ENCODE measurements around the gene E2F2.
"Not testable (repeated sequence)": the region's sequence is repeated elsewhere in the genome, so short reads cannot be mapped to it uniquely, and the experiment has no call there.

E2F2 gene

DNA sequence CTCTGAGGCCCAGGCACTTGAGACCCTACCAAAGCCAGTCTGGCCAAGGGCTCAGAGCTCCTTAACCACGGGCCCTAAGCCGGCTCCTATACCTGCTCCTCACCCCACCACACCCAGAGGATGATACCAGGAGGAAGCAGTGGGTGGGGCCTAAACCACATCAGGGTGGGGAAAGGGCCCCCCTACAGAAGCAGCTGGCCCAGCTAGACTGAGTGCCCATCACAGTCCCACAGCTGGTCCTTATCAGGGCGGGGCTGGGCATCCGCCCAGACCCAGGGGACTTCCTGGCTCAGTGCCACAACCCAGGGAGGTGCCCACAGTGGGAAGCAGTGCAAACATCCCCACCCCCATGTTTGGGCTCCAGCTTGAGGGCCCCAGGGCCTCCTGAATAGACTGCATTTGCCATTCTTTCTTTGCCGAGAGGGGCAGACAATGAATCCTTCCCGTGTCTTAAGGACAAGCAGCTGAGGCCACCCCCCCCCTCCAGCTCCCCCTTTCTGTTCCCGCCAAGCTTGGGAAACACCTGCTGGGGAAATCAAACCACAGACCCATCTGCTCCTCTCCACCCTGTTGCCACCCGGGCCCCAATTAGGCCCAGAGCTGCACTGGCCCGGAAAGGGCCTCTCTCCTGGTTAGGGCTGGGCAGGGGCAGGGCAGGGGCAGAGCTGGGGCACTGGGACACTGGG is 6.2 kb downstream of the E2F2 start:
- DNase-seq (ENCODE audit: low spot score): no peak

DNA sequence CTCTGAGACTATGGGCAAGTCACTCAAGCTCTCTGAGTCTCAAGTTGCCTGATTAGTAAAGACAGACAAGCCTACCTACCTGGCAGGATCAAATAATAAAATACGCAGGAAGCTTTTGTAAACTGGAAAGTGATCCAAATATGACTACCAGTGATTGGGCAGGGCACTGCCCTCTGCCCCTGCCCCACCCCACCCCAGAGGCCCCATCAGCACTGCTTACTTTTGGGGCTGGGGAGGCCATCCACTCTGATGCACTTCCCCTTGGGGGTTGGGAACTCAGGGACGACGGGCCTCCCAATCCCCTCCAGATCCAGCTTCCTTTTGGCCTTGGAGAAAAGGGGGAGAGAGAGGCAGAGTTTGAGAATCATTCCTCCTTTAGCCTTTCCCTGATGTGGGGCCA is 6.9 kb downstream of the E2F2 start:
- DNase-seq (ENCODE audit: low spot score): no peak

DNA sequence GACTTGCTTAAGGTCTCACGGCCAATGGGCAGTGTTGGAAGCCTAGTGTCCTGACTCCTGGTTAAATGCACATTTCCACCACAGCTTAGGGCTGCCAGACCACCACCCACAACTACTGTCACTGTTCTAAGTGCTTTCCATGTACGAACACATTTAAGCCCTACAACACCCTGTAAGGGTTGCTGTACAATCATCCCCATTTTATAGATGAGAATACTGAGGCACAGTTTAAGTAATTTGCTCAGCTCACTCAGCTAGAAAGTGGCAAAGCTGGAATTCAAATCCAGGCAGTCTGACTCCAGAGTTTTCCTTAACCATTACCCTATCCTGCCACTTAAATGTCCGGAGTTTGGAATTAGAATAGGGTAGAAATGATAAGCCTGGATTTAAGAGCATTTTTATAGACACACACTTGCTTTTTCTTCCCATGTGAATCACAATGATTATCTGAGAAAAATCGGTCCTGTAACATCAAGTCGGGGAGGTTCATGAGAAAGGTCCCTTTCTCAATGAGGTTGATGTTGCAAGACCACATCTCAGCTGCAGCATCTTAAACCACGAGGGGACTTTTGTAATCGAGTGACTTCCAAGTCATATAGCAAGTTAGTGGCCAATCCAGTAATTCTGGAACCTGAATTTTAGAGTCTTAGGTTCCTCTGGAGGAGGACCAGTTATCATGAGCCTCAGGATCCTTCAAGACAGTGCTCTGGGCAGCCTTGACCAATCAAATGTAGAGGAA is 8.6 kb downstream of the E2F2 start:
- no peak for DNase-seq (ENCODE audit: low spot score)

DNA sequence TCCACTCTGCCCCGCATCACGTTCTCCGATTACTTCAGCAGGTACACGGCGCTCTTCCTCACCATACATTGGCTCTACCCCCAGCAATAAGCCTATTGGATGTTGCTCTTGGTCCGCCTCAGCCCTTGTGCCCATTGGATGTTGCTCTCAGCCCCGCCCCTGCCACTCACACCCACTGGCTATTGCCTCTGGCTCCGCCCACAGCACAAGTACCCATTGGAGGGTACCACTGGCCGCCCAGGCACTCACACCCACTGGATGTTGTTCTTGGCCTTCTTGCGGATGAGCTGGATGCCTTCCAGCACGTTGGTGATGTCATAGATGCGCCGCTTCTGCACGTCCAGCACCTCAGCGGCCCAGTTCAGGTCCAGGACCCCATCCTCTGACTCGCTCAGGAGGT is 9.4 kb downstream of the E2F2 start:
- no peak for DNase-seq (ENCODE audit: low spot score)

DNA sequence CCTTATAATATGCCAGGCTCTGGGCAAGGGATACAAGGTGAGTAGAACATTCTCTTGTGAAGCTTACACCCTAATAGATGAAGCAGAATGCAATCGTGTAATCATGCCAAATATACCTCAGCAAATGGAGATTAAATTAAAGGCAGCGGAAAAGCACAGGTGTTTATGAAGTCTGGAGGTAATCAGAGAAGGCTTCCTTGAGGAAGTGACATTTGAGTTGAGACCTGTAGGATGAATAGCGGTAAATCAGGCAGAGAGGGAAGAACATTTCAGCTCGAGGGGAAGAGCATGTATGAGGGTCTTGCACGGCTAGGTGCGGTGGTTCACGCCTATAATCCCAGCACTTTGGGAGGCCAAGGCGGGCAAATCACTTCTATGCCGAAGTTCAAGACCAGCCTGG is 13.5 kb downstream of the E2F2 start:
- DNase-seq (ENCODE audit: low spot score): no peak

DNA sequence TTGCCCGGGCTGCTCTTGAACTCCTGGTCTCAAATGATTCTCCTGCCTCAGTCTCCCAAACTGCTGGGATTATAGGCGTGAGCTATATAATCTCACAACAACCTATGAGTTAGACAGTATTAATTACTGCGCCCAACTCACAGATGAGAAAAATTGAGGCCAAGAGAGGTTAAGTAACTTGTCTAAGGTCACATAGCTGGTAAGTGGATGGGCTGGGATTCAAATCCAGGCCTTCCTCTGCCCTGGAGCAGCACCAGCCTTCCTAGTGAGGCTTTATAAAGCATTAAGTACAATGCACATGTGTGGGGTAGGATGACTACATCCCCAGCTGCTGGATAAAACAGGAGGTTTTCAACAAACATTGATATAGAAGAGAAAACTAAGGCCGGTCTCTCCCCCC is 15.1 kb downstream of the E2F2 start:
- no peak for DNase-seq (ENCODE audit: low spot score)

DNA sequence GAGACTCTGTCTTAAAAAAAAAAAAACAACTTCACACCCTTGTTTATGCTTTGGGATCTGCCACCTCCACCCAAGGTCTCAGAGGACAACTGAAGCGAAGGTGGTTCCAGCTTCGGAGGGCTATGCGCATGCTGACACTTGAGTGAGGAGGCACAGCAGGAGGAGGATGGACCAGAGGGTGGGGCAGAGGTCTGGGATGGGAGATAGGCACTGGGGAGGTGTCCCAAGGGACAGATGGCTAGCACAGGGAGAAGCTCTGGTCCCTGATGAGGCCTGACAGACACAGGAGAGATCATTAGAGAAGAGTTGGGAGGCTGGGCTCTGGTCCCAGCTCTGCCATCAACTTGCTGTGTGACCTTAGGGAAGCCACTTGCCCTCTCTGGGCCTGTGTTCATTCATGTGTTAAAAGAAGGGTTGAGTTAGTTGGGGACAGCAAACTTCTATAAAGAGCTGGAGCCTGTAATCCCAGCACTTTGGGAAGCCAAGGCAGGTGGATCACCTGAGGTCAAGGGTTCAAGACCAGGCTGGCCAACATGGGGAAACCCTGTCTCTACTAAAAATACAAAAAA is 16.8 kb downstream of the E2F2 start:
- DNase-seq (ENCODE audit: low spot score): no peak

DNA sequence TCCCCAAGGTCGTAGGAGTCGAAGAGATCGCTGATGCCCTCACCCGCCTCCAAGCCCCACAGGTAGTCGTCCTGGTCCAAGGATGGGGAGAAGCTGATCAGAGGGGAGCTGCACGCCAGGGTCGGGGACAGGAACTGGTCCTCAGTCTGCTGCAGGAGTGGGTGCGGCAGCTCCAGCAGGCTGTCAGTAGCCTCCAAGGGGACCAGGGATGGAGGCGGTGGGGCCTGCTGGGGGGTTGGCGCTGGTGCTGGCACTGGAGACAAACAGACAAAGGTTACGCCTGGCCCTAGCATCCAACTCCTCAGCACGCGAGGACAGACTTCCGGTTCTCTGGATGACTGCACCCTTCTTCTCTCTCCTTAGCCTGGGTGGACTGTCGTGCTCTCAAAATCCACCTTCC is 21.1 kb downstream of the E2F2 start:
- DNase-seq (ENCODE audit: low spot score): no peak

DNA sequence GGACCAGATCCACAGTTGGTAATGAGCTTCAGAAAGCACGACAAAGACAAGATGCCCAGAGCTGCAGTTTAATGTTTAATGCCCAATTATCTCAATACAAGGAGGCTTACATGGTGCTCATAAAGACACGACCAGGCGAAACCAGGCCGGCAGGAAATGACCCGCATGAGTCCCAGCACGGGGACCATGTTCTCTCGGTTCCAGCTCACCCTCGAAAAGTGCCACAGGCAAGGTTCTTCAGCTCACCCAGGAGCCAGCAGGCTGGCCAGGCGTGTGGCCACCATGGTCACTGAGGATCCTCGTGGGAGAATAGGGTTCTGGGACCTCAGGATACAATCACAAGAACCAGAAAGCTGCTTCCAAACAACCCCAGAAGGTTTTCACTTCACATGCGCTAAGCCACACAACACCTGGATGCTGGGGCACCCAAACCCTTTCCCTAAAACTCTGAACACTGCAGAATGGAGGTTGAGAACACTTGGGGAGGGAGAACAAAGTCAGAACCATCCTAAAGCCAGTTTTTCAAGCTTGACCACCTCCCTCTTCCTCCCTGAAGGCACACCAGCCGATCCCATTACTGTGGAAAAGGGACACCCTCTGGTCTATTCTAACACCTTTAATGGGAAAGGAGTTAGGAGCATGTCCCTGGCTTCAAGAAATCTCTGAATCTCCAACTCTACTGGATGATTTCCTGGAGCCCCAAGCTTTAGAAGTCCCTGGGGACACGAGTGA is 24.5 kb downstream of the E2F2 start:
- no peak for DNase-seq (ENCODE audit: low spot score)

DNA sequence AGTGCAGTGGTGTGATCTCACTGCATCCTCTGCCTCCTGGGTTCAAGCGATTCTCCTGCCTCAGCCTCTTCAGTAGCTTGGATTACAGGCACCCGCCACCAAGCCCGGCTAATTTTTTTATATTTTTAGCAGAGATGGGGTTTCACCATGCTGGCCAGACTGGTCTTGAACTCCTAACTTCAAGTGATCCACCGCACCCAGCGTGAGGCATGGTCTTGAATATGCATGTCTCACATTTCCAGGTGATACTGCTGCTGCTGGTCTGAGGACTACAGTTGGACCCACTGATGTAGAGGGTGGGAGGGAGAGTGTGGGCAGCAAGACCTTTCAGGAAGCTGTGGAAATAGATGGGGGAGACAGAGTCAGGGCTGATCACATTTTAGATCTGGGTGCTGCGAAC is 25.2 kb downstream of the E2F2 start:
- no peak for DNase-seq (ENCODE audit: low spot score)

DNA sequence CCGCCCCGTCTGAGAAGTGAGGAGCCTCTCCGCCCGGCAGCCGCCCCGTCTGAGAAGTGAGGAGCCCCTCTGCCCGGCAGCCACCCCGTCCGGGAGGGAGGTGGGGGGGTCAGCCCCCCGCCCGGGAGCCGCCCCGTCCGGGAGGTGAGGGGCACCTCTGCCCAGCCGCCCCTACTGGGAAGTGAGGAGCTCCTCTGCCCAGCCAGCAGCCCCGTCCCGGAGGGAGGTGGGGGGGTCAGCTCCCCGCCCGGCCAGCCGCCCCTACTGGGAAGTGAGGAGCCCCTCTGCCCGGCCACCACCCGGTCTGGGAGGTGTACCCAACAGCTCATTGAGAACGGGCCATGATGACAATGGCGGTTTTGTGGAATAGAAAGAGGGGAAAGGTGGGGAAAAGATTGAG is 26.9 kb downstream of the E2F2 start:
- DNase-seq (ENCODE audit: low spot score): not testable (repeated sequence)

DNA sequence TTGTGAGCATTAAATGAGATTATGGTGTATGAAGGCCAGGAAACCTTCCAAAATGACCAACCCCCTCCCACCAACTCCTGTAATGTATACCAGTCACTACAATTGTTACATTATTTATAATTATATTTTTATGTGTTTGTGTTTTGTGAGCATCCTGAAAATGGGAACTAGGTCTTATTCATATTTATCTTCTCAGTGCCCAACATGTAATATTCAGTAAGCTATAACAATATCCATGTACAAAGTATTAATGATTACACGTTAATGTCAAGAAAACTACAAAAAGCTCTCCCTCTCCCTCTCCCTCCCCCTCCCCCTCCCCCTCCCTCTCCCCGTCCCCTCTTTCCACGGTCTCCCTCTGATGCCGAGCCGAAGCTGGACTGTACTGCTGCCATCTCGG is 28.1 kb downstream of the E2F2 start:
- DNase-seq (ENCODE audit: low spot score): no peak

DNA sequence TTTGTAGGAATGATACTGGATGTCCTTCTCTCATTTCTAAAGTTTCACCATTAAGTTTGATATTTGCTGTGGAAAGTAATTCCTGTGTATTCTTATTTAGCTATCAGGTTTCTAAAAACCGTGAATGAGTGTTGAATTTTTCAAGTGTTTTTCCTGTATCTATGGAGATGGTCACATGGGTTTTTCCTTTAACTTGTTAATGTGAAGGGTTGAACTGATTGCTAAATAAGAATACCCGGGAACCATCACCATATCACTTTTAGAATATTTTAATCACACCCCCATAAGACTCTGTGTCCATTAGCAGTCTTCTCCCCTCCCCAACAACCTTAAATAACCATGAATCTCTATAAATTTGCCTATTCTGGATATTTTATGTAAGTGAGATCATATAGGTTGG is 30.6 kb downstream of the E2F2 start:
- DNase-seq (ENCODE audit: low spot score): no peak

DNA sequence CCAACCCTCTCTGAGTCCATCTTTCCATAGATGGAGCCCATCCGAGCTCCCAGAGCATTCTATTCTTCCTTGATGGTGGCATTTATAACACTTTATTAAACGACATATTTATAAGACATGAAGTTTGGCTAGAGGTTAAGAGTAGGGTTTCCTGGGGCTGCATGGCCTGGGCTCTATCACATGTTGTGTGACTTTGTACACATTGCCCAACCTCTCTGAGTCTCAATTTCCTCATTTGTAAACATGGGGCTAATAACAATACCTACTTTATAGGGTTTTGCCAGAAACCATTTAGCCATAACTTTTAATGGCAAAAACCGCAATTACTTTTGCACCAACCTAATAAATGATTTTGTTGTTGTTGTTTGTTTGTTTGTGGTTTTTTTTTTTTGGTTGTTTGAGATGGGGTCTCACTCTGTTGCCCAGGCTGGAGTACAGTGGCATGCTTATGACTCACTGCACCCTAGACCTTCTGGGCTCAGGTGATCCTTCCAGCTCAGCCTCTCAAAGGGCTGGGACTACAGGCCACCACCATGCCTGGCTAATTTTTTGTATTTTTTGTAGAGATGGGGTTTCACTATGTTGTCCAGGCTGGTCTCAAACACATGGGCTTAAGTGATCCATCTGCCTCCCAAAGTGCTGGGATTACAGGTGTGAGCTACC is 33.1 kb downstream of the E2F2 start:
- no peak for DNase-seq (ENCODE audit: low spot score)

DNA sequence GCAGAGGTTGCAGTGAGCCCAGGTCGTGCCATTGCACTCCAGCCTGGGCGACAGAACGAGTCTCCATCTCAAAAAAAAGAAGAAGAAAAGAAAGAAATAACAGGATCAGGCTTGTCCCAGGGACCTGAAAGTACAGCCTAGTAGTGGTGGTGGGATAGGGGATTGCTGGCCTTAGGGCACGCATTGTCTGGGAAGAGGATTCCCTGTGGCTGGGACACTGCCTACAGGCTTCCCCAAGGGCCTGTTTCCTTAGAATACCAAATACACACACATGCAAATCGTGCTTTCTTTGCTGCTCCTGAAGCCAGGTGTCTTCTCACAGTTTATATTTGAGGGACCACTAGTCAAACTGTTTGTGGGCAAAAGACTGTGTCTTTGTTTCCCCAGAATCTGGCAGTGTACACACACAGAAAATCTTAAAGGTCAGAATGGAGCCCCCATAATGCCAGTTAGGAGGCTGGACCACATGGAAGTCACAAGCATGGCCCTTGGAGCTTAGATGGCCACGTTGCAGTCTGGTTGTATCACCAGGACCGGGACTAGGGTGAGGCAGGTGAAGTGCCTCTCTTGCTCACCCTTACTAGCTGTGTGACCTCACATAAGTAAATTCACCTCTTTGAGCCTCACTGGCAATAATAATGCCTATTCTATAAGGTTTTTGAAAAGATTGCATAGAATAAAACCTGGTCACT is 34.4 kb downstream of the E2F2 start:
- DNase-seq (ENCODE audit: low spot score): no peak

DNA sequence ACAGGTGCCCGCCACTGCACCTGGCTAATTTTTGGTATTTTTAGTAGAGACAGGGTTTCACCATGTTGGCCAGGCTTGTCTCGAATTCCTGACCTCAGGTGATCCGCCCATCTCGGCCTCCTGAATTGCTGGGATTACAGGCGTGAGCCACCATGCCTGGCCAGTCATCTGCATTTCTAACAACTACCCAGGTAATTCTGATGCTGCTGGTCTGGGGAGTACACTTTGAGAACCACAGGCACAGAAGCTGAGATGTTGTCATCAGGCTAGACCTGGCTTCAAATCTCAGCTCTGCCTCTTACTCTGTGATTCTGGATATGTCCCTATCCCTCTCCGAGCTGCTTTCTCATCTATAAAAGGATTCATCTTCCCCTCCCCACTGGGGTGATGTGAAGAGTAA is 36.2 kb downstream of the E2F2 start:
- not testable (repeated sequence) for DNase-seq (ENCODE audit: low spot score)

DNA sequence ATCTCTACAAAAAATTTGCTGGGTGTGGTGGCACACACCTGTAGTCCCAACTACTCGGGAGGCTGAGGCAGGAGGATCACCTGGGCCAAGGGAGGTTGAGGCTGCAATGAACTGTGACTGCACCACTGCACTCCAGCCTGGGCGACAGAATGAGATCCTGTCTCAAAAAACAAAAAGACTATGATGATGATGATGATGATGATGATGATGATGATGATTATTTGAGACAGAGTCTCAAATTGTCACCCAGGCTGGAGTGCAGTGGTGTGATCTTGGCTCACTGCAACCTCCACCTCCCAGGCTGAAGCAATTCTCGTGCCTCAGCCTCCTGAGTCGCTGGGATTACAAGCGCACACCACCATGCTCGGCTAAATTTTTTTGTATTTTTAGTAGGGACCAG is 38.3 kb downstream of the E2F2 start:
- not testable (repeated sequence) for DNase-seq (ENCODE audit: low spot score)

DNA sequence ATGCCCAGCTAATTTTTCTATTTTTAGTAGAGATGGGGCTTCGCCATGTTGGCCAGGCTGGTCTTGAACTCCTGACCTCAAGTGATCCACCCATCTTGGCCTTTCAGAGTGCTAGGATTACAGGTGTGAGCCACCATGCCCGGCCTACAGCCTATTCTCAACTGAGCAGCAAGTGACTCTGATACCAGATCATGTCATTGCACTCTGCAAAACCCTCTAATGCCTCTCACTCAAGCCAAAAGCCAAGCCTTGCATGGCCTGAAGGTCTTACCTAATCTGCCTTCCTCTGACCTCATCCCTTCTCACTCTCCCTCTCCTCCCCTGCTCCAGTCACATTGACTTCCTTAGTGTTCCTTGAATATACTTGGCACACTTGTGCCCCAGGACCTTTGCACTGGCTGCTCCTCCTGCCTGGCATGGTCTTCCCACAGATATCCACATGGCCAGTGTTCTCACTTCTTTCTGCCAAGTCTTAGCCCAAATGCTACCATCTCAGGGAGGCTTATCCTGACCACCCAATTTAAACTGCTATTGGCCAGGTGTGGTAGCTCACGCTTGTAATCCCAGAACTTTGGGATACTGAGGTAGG is 38.8 kb downstream of the E2F2 start:
- DNase-seq (ENCODE audit: low spot score): no peak

DNA sequence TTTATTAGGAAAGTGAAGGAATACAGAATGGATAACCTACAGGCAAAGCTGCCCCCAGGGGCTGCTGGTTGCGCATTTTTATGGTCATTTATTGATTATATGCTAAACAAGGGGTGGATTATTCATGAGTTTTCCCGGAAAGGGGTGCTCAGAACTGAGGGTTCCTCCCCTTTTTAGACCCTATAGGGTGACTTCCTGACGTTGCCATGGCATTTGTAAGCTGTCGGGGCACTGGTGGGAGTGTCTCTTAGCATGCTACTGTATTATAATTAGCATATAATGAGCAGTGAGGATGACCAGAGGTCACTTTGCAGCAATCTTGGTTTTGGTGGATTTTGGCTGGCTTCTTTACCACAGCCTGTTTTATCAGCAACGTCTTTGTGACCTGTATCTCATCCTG is 41.2 kb downstream of the E2F2 start:
- no peak for DNase-seq (ENCODE audit: low spot score)

DNA sequence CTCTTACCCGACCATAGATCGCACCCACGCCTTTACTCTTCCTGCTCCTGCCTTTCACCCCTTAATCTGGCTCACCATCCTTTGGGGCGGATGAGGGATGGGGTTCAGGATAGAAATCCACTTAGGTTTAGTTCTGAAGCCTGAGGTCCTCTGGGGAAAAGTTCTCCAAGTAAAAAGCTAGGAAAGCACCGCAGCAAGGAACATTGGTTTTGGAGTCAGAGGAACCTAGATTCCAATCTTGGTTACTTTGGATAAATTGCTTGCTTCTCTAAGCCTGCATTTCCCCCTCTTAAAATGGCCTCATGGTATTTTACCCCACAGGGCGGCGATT is 46.1 kb downstream of the E2F2 start:
- DNase-seq (ENCODE audit: low spot score): no peak

DNA sequence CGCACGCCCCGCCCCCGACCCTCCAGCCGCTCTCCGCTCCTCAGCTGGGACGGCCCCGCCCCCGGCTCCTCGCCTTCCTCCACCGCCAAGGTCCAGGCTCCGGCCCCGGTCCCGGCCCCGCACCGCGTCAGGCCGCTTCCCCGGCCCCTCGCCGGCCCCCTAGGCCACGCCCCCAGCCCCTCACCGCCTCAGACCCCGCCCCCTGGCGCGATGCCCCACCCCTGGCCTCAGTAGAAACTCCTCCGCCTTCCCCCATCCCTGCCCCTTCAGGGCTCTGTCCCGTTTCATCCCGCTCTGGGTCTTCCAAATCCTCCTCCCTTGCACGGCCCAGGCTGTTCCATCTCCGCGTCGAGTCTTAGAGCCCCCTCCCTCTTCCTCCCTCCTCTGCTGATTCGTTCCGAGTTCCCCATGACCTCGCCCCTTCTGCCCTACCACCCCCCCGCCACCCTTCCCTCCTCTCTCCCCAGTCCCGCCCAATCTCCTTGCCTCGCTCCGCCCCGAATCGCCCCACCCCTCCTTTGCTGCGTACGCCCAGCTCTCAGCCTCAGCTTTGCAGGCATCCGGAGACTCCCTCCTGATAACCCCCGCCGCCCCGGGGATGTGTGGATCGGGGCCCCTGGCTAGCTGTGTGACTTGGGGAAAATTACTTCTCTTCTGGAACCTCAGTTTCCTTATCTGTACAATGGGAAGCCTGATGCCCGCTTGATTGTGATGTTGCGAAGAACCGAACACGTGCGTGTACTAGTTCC is 46.6 kb downstream of the E2F2 start:
- DNase-seq (ENCODE audit: low spot score): peak; percentile 87
